Neural progenitor cell (in vitro differentiated cells): ENCODE measurements around the gene KRT77. TPM values are rescaled to one million over a fixed set of nuclear protein-coding genes. Genes with fewer than 3 reads are reported as not detected.

Experiments
- DNase-seq: peaks from one replicate; pipeline ENCODE4 v3.0.0-alpha.2; 2016; ENCODE audit warnings: low spot score
- H2AFZ ChIP-seq: fragments of 200-600 bp; sonication (generic); replicated peaks from 2 replicates; pipeline ENCODE4 v1.6.1; 2016; ENCODE audit warnings: antibody characterized with exemption
- H3F3A ChIP-seq: fragments of 200-600 bp; sonication (generic); 2 replicates; pipeline ENCODE4 v1.6.1; 2016; ENCODE audit warnings: antibody characterized with exemption, low read depth
- H3K27ac ChIP-seq: fragments of 200-600 bp; sonication (generic); 2 replicates; pipeline ENCODE4 v1.5.1; 2016; ENCODE audit warnings: mild to moderate bottlenecking
- H3K27me3 ChIP-seq: fragments of 200-600 bp; sonication (generic); 2 replicates; pipeline ENCODE4 v1.6.1; 2016; ENCODE audit warnings: mild to moderate bottlenecking, moderate library complexity
- H3K36me3 ChIP-seq: fragments of 200-600 bp; sonication (generic); 2 replicates; pipeline ENCODE4 v1.5.1; 2016
- H3K4me1 ChIP-seq: fragments of 200-600 bp; sonication (generic); 2 replicates; pipeline ENCODE4 v1.6.1; 2016; ENCODE audit warnings: mixed run types
- H3K4me2 ChIP-seq: fragments of 200-600 bp; sonication (generic); 2 replicates; pipeline ENCODE4 v1.6.1; 2016
- H3K4me3 ChIP-seq: fragments of 200-600 bp; sonication (generic); 2 replicates; pipeline ENCODE4 v1.5.1; 2016
- H3K79me2 ChIP-seq: fragments of 200-600 bp; sonication (generic); 2 replicates; pipeline ENCODE4 v1.6.1; 2016; ENCODE audit warnings: low read depth
- H3K9ac ChIP-seq: fragments of 200-600 bp; sonication (generic); 2 replicates; pipeline ENCODE4 v1.6.1; 2016
- H3K9me3 ChIP-seq: fragments of 200-600 bp; sonication (generic); 2 replicates; pipeline ENCODE4 v1.5.1; 2016; ENCODE audit warnings: low read depth
- H4K20me1 ChIP-seq: fragments of 200-600 bp; sonication (generic); 2 replicates; pipeline ENCODE4 v1.6.1; 2016; ENCODE audit warnings: low read depth
- H3K27ac Mint-ChIP-seq: 3 replicates; pipeline ENCODE4 v1.8.0; 2021; ENCODE audit warnings: mixed read lengths
- H3K27me3 Mint-ChIP-seq: 2 replicates; pipeline ENCODE4 v1.8.0; 2022; ENCODE audit warnings: low read depth, mild to moderate bottlenecking, inconsistent platforms, moderate library complexity, mixed read lengths; ENCODE audit not compliant: insufficient read depth
- H3K36me3 Mint-ChIP-seq: 3 replicates; pipeline ENCODE4 v1.8.0; 2021; ENCODE audit warnings: mixed read lengths
- H3K4me1 Mint-ChIP-seq: 3 replicates; pipeline ENCODE4 v1.8.0; 2021; ENCODE audit warnings: mixed read lengths
- H3K4me3 Mint-ChIP-seq: 3 replicates; pipeline ENCODE4 v1.8.0; 2021; ENCODE audit warnings: mild to moderate bottlenecking, moderate library complexity, mixed read lengths
- H3K9me3 Mint-ChIP-seq: 3 replicates; pipeline ENCODE4 v1.8.0; 2020; ENCODE audit warnings: mixed read lengths
- EZH2 ChIP-seq: fragments of 200-600 bp; sonication (generic); IDR thresholded peaks from 2 replicates; pipeline ENCODE4 v1.6.1; 2017; ENCODE audit warnings: antibody characterized with exemption, mild to moderate bottlenecking, moderate library complexity
- EZH2phosphoT487 ChIP-seq: fragments of 200-600 bp; sonication (generic); IDR thresholded peaks from 2 replicates; pipeline ENCODE4 v1.6.1; 2017; ENCODE audit warnings: antibody characterized with exemption
- total RNA-seq: library from RNA; depleted of rRNA; stranded (reverse); fragments of >200 nt; gene quantifications from 2 replicates; pipeline ENCODE4 v1.2.3, GENCODE V29; 2015; ENCODE audit warnings: low replicate concordance
- TF ChIP-seq, protein P1 (sequence below): fragments of 200-600 bp; sonication (generic); IDR thresholded peaks from 2 replicates; pipeline ENCODE4 v1.5.1; 2017; ENCODE audit warnings: antibody characterized with exemption, mild to moderate bottlenecking

KRT77 gene
- total RNA-seq, 1 donor from 2014 or later = 0.47 TPM

DNA sequence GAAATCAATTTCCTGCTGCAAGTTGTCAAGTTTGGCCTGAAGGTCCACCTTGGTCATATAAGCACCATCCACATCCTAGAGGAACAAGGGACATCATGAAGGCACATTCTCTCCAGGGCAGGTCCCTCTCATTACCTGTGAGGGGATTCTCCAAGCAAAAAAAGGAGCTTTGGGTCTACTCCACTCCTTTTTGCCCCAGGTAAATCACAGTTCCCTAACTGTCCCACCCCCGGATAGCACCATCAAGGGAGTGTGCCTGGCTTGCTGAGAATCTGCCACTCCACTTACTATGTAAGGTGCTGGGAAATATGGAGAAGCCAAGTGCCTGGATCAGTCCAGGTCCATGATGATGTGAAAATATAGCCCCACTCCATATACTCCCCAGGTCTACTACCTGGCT is 25.7 kb downstream of the KRT77 start:
- Histone ChIP-seq H3K4me3 (no peak overlapping the region), H3K36me3 (no peaks in the 10 kb centered on the region), H3K9me3 (no peaks in the 10 kb centered on the region), H3K27me3 (peaks cover 40% of the 10 kb centered on the region), H3F3A (no peaks in the 10 kb centered on the region), H3K4me1 (no peaks in the 10 kb centered on the region), H3K9ac (no peak overlapping the region), H3K79me2 (no peaks in the 10 kb centered on the region), H4K20me1 (no peaks in the 10 kb centered on the region), H3K4me2 (no peak overlapping the region), H2AFZ (no peak overlapping the region), H3K27ac (no peak overlapping the region)
- Mint-ChIP-seq H3K9me3 (no peaks in the 10 kb centered on the region), H3K4me3 (no peak overlapping the region), H3K27ac (no peak overlapping the region), H3K4me1 (no peaks in the 10 kb centered on the region), H3K36me3 (no peaks in the 10 kb centered on the region), H3K27me3 (peaks cover 8% of the 10 kb centered on the region)
- DNase-seq = no peak
- TF ChIP-seq EZH2 = no peak
- TF ChIP-seq, protein P1, sequence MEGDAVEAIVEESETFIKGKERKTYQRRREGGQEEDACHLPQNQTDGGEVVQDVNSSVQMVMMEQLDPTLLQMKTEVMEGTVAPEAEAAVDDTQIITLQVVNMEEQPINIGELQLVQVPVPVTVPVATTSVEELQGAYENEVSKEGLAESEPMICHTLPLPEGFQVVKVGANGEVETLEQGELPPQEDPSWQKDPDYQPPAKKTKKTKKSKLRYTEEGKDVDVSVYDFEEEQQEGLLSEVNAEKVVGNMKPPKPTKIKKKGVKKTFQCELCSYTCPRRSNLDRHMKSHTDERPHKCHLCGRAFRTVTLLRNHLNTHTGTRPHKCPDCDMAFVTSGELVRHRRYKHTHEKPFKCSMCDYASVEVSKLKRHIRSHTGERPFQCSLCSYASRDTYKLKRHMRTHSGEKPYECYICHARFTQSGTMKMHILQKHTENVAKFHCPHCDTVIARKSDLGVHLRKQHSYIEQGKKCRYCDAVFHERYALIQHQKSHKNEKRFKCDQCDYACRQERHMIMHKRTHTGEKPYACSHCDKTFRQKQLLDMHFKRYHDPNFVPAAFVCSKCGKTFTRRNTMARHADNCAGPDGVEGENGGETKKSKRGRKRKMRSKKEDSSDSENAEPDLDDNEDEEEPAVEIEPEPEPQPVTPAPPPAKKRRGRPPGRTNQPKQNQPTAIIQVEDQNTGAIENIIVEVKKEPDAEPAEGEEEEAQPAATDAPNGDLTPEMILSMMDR = no peak
- no peak for TF ChIP-seq EZH2phosphoT487

DNA sequence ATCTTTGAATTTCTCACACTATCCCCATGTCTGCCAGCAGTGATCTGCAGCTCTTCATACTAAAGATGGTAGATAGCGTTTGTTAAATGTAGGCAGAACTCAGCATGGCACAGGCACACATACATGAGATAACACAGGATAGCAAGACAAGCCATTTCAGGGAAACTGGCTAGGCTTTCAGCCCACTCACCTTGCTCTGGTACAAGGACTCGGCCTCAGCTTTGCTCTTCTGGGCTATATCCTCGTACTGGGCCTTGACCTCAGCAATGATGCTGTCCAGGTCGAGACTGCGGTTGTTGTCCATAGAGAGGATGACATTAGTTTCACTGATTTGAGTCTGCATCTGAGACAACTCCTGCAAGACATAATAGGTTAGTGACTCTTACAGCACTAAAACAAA is 26.2 kb downstream of the KRT77 start:
- H3K27me3 Mint-ChIP-seq = peaks cover 8% of the 10 kb centered on the region
- no peaks in the 10 kb centered on the region for H3K4me1 Mint-ChIP-seq
- H3K79me2 ChIP-seq = no peaks in the 10 kb centered on the region
- H3F3A ChIP-seq = no peaks in the 10 kb centered on the region
- no peaks in the 10 kb centered on the region for H3K9me3 Mint-ChIP-seq
- no peak for DNase-seq
- no peaks in the 10 kb centered on the region for H3K36me3 Mint-ChIP-seq
- H3K9ac ChIP-seq = no peak overlapping the region
- H3K4me2 ChIP-seq = no peak overlapping the region
- H3K36me3 ChIP-seq = no peaks in the 10 kb centered on the region
- H3K9me3 ChIP-seq = no peaks in the 10 kb centered on the region
- TF ChIP-seq EZH2 (no peak), EZH2phosphoT487 (no peak)
- TF ChIP-seq, protein P1 = no peak
- H2AFZ ChIP-seq = no peak overlapping the region
- H3K27me3 ChIP-seq = peaks cover 40% of the 10 kb centered on the region
- H3K4me1 ChIP-seq = no peaks in the 10 kb centered on the region
- no peaks in the 10 kb centered on the region for H4K20me1 ChIP-seq
- no peak overlapping the region for H3K27ac ChIP-seq
- no peak overlapping the region for H3K4me3 Mint-ChIP-seq
- no peak overlapping the region for H3K27ac Mint-ChIP-seq
- H3K4me3 ChIP-seq = no peak overlapping the region

DNA sequence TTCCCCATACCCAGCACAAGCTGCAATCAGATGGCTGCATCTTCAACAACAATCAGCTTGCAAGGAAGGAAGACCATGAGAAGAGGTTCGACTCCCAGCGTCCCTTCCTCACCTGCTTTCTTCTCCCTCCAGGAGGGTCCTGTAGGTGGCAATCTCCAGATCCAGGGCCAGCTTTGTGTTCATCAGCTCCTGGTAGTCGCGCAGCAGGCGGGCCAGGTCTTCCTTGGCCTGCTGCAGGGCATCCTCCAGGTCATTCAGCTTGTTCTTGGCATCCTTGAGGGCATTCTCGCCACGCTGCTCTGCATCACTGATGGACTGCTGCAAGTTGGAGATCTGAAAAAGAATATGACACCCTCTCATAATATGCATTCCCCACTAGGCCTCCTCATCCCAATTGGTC is 27.2 kb downstream of the KRT77 start:
- no peak overlapping the region for H3K27ac Mint-ChIP-seq
- H3K27me3 ChIP-seq = peaks cover 40% of the 10 kb centered on the region

More for the DNA sequence above, 27.2 kb downstream of the KRT77 start:
- Histone ChIP-seq H3K9ac (no peak overlapping the region), H3K4me2 (no peak overlapping the region), H3F3A (no peaks in the 10 kb centered on the region), H4K20me1 (no peaks in the 10 kb centered on the region), H2AFZ (no peak overlapping the region), H3K9me3 (no peaks in the 10 kb centered on the region), H3K4me1 (no peaks in the 10 kb centered on the region), H3K4me3 (no peak overlapping the region), H3K36me3 (no peaks in the 10 kb centered on the region), H3K27ac (no peak overlapping the region), H3K79me2 (no peaks in the 10 kb centered on the region)
- no peak for DNase-seq
- H3K36me3 Mint-ChIP-seq = no peaks in the 10 kb centered on the region
- no peaks in the 10 kb centered on the region for H3K9me3 Mint-ChIP-seq
- TF ChIP-seq, protein P1 = no peak
- TF ChIP-seq EZH2 = no peak
- H3K4me1 Mint-ChIP-seq = no peaks in the 10 kb centered on the region
- H3K4me3 Mint-ChIP-seq = no peak overlapping the region
- H3K27me3 Mint-ChIP-seq = peaks cover 8% of the 10 kb centered on the region
